GM12864 (cell line): ENCODE data around the gene KCNG2.

ENCODE experiments used
- DNase-seq: peaks from one replicate; pipeline ENCODE4 v3.0.0-alpha.2; 2011; ENCODE audit warnings: low read depth
- H3K4me3 ChIP-seq: 2 replicates; pipeline ENCODE4 v1.5.1; 2011; ENCODE audit warnings: mild to moderate bottlenecking, low read depth, low read length, control low read depth
- TF ChIP-seq, protein P1 (sequence below): IDR thresholded peaks from 2 replicates; pipeline ENCODE4 v1.5.1; 2011; ENCODE audit warnings: low read depth, mild to moderate bottlenecking, moderate library complexity, low read length, control low read depth, inconsistent platforms; ENCODE audit errors: missing control alignments

The KCNG2 gene

DNA sequence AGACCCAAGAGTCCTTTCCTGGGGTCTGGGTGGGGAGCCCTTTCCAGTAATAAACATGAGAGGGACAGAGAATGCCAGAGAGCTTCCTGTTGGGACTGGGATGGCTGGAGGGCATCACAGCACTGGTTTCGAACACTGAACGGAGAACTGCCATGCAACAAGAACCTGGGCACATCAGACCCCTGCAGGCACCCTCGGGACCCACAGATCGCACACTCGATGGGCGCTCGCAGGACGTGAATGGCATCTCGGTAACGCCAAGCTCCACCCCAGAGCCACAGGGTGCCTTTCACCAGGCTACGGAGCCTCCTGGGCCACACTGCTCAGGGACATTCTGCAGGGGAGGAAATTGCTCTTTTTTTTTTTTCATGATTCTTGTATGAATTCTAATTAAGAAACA lies 128.6 kb downstream of the KCNG2 start:
- no peak overlapping the region for H3K4me3 ChIP-seq
- no peak for DNase-seq
- TF ChIP-seq, protein P1, sequence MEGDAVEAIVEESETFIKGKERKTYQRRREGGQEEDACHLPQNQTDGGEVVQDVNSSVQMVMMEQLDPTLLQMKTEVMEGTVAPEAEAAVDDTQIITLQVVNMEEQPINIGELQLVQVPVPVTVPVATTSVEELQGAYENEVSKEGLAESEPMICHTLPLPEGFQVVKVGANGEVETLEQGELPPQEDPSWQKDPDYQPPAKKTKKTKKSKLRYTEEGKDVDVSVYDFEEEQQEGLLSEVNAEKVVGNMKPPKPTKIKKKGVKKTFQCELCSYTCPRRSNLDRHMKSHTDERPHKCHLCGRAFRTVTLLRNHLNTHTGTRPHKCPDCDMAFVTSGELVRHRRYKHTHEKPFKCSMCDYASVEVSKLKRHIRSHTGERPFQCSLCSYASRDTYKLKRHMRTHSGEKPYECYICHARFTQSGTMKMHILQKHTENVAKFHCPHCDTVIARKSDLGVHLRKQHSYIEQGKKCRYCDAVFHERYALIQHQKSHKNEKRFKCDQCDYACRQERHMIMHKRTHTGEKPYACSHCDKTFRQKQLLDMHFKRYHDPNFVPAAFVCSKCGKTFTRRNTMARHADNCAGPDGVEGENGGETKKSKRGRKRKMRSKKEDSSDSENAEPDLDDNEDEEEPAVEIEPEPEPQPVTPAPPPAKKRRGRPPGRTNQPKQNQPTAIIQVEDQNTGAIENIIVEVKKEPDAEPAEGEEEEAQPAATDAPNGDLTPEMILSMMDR = no peak

GRCh38 chr18:79926715-79927606 lies 129.2 kb downstream of the KCNG2 start:
- TF ChIP-seq, protein P1 = no peak
- no peak for DNase-seq
- H3K4me3 ChIP-seq = no peak overlapping the region

DNA sequence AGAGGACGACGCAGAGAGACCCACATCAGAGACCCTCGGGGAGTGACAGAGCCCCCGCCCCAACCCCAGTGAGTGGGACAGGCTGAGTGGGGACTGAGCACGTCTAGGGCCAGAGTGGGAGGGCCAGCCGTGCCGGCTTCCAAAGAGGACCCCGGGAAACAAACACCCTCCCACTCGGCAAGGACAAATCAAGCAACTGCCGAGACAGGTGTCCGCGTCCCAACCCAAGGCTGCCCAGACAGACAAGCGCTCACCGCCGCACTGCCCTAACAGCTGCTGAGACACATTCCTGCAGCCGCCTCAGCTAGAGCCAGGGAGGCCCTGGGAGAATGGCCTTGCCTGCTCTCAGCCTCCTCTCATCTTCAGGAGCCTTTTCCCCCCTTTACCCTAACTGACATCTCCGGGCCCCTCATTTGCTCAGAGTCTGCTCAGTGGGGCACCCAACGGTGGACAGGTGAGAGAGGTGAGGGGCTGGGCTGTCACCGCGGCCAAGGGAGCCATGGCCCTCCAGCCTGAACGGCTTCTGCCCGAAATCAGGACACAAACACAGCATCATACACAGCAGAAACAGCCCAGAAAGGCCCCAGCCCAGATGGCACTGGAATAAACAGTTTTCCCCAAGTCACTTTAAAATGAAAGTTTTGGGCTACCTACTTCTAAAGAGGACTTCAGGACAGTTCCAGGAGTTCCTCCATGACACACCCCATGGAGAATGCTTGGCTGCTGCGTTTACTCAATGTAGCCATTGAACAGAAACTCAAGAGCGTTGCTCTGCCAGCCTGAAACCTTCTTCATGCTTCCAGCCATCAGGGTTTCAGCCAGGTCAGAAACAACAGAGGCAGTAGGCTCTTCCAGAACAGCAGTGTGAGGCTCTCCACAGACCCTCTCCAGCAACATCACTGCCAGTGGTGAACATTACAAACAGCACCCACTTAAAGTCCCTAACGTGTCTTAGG lies 130.1 kb downstream of the KCNG2 start:
- DNase-seq = no peak
- no peak overlapping the region for H3K4me3 ChIP-seq
- TF ChIP-seq, protein P1 = no peak

DNA sequence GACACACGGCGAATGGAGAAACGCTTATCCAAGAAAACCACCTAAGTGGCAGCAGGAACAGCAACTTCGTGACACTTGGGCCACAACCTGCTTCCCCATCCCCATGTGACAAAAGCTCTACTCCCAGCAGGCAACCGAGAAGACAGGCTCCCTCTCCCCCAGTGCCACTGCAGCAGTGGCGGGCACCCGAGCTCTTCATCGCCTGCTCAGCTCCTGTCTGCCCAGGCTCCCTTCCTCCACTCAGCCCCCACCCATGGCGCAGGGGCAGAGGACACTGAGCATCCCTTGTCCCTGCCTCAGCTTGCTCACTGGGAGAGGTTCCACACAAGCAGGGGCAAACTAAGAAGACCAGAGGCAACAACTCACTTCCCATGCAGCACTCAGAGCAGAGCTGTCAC lies 130.8 kb downstream of the KCNG2 start:
- TF ChIP-seq, protein P1 = no peak
- no peak for DNase-seq
- H3K4me3 ChIP-seq = no peak overlapping the region

DNA sequence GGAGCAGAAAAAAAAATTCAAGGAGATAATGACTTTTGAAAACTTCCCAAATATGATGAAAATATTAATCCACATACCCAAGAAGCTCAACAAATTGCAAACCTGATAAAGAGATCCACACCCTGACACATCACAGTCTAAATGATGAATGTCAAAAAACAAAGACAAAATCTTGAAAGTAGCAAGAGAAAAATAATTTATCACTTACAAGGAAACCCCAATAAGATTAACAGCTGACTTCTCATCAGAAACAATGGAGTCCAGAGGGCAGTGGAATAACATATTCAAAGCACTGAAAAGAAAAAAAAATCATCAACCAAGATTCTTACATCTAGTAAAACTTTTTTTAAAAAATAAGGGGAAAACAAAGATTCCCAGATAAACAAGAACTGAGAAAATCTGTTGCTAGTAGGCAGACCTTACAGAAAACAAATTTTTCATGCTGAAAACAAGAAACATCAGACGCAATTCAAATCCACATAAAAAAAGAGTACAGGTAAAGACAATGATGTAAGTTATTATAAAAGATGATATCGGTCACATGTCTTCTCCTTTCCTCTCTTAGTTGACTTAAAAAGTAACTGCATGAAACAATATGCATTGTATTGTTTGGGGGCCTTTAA lies 132.4 kb downstream of the KCNG2 start:
- no peak for DNase-seq
- no peak overlapping the region for H3K4me3 ChIP-seq
- TF ChIP-seq, protein P1 = no peak

DNA sequence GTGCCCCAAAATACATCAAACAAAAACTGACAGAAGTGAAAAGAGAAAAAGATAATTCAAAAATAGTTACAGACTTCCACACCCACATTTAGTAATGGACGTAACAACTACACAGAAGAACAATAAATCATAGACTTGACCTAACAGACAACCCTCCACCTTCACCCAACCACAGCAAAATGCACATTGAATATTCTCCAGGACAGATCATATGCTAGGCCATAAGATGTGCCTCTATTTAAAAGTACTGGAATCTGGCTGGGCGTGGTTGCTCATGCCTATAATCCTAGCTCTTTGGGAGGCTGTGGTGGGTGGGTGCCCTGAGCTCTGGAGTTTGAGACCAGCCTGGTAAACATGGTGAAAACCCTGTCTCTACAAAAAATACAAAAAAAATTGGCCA lies 133.7 kb downstream of the KCNG2 start:
- no peak overlapping the region for H3K4me3 ChIP-seq
- DNase-seq = no peak
- TF ChIP-seq, protein P1 = no peak
